ENCODE data around the gene WWOX. TPM values are rescaled to one million over a fixed set of nuclear protein-coding genes. Genes with fewer than 3 reads are reported as not detected.

The WWOX gene
- total and polyA plus RNA-seq, 2 of the 4 experiments (the other 2 are of a cell fraction), result 2.7 to 5.4 TPM

DNA sequence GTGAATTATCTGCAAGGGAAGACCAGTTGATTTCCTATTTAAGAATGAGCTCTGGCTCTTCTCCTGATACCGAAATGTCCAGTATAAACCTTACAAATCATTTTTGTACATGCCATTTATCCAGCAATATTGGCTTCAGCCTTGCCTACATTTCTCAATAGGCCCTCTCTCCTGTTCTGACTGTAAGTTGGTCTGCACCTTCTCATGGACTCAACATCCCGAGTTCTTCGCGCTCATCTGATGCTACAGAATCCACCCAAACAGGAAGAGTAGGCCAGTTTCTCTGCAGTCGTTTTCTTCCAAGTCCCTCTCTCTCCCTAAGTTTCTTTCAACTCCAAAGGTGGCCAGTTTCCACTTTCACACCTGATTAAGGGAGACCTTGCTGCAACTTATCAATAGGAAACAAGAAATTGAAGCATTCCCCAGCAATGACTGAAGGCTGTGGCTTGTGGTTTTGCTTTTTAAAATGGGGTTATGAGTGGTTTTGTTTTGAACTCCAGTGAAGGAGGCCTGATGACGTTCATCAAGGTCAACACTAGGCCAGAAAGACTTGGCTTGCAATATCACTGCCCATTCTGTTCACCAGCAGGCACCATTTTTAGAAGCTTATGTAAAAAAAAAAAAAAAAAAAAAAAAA lies 1118.0 kb downstream of the WWOX start:
- in situ Hi-C loops (cut with MboI; ENCODE audit: low sequenced_read_pairs), result no loop called here

More for the DNA sequence above, 1118.0 kb downstream of the WWOX start:
- H3K14ac ChIP-seq (replicated peaks; ENCODE audit: low read depth, low read length), result no peak overlapping the region
- H2AFZ ChIP-seq (replicated peaks; ENCODE audit: low read length, poor library complexity), result no peak overlapping the region
- no peak overlapping the region for H4K91ac ChIP-seq (ENCODE audit: insufficient read depth, low read depth, low read length)
- H3K4me3 ChIP-seq (ENCODE audit: insufficient read depth, low read depth, low read length), result no peak overlapping the region
- no peaks in the 10 kb centered on the region for H3K36me3 ChIP-seq (ENCODE audit: control insufficient read depth, insufficient read depth, low read length)
- TF ChIP-seq, protein P1, sequence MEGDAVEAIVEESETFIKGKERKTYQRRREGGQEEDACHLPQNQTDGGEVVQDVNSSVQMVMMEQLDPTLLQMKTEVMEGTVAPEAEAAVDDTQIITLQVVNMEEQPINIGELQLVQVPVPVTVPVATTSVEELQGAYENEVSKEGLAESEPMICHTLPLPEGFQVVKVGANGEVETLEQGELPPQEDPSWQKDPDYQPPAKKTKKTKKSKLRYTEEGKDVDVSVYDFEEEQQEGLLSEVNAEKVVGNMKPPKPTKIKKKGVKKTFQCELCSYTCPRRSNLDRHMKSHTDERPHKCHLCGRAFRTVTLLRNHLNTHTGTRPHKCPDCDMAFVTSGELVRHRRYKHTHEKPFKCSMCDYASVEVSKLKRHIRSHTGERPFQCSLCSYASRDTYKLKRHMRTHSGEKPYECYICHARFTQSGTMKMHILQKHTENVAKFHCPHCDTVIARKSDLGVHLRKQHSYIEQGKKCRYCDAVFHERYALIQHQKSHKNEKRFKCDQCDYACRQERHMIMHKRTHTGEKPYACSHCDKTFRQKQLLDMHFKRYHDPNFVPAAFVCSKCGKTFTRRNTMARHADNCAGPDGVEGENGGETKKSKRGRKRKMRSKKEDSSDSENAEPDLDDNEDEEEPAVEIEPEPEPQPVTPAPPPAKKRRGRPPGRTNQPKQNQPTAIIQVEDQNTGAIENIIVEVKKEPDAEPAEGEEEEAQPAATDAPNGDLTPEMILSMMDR (conservative IDR thresholded peaks at IDR 0.05; ENCODE audit: low read depth, low read length), result no peak
- TF ChIP-seq RFX5 (IDR thresholded peaks at IDR 0.05; ENCODE audit: low read depth, low read length), result no peak
- TF ChIP-seq MXI1 (IDR thresholded peaks at IDR 0.05; ENCODE audit: borderline replicate concordance, low read depth, low read length), result no peak
- TF ChIP-seq RAD21 (IDR thresholded peaks at IDR 0.05; ENCODE audit: low read length), result no peak
- no peak for TF ChIP-seq POLR2A (IDR thresholded peaks at IDR 0.05; ENCODE audit: low read depth, low read length)
- TF ChIP-seq FOS (IDR thresholded peaks at IDR 0.05; ENCODE audit: low read depth, low read length), result no peak
- no peak for TF ChIP-seq RCOR1 (IDR thresholded peaks at IDR 0.05; ENCODE audit: insufficient replicate concordance, low read length)
- TF ChIP-seq, protein P2, sequence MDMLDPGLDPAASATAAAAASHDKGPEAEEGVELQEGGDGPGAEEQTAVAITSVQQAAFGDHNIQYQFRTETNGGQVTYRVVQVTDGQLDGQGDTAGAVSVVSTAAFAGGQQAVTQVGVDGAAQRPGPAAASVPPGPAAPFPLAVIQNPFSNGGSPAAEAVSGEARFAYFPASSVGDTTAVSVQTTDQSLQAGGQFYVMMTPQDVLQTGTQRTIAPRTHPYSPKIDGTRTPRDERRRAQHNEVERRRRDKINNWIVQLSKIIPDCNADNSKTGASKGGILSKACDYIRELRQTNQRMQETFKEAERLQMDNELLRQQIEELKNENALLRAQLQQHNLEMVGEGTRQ (IDR thresholded peaks at IDR 0.05; ENCODE audit: low read depth, low read length), result no peak
- TF ChIP-seq CHD1 (IDR thresholded peaks at IDR 0.05; ENCODE audit: low read depth, low read length), result no peak
- no peak for TF ChIP-seq CEBPB (IDR thresholded peaks at IDR 0.05; ENCODE audit: low read depth, low read length)
- TF ChIP-seq, protein P3, sequence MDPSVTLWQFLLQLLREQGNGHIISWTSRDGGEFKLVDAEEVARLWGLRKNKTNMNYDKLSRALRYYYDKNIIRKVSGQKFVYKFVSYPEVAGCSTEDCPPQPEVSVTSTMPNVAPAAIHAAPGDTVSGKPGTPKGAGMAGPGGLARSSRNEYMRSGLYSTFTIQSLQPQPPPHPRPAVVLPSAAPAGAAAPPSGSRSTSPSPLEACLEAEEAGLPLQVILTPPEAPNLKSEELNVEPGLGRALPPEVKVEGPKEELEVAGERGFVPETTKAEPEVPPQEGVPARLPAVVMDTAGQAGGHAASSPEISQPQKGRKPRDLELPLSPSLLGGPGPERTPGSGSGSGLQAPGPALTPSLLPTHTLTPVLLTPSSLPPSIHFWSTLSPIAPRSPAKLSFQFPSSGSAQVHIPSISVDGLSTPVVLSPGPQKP (IDR thresholded peaks at IDR 0.05; ENCODE audit: borderline replicate concordance, low read depth, low read length), result no peak
- TF ChIP-seq BHLHE40 (IDR thresholded peaks at IDR 0.05; ENCODE audit: low read depth, low read length), result no peak
- no peak for TF ChIP-seq NFE2L2 (IDR thresholded peaks at IDR 0.05; ENCODE audit: low read depth, low read length)
- no peak for TF ChIP-seq SMC3 (IDR thresholded peaks at IDR 0.05; ENCODE audit: low read depth, low read length)
- TF ChIP-seq MAZ (IDR thresholded peaks at IDR 0.05; ENCODE audit: borderline replicate concordance, low read depth, low read length), result no peak
- no peaks in the 10 kb centered on the region for H3K79me1 ChIP-seq (ENCODE audit: low read depth in 1 of 2, low read length in 2 of 2)
- ATAC-seq (ENCODE audit: low read depth) (no peak), DNase-seq (no peak)
- no peak overlapping the region for H3K23ac ChIP-seq (ENCODE audit: low read depth, low read length)
- no peak overlapping the region for H2AK9ac ChIP-seq (replicated peaks; ENCODE audit: low read depth, low read length, poor library complexity)
- no peak overlapping the region for H3K4ac ChIP-seq (ENCODE audit: low read depth, low read length)
- H3K9ac ChIP-seq (ENCODE audit: low read depth, low read length), result no peak overlapping the region
- H3K9me3 ChIP-seq (ENCODE audit: control insufficient read depth, insufficient read depth, low read length), result peaks cover 18% of the 10 kb centered on the region
- BruUV-seq (replicated peaks), result no TSS peak
- POLR2A ChIA-PET (ENCODE audit: unreplicated experiment), result no interaction called here
- no peaks in the 10 kb centered on the region for H4K20me1 ChIP-seq (ENCODE audit: insufficient read depth, low read length)
- no peak overlapping the region for H4K5ac ChIP-seq (ENCODE audit: low read depth, low read length)
- no peak overlapping the region for H3K4me2 ChIP-seq (ENCODE audit: low read depth, low read length)
- no peak overlapping the region for H2BK5ac ChIP-seq (ENCODE audit: low read depth, low read length, poor library complexity, severe bottlenecking)
- H2BK15ac ChIP-seq (ENCODE audit: low read depth, low read length), result no peak overlapping the region
- no peak overlapping the region for H3K27ac ChIP-seq (ENCODE audit: insufficient read depth, low read length)
- no peak overlapping the region for H4K8ac ChIP-seq (ENCODE audit: low read depth in 2 of 2, low read length in 2 of 2)
- no peak overlapping the region for H2BK20ac ChIP-seq (ENCODE audit: low read depth, low read length)
- H3K4me1 ChIP-seq (ENCODE audit: control insufficient read depth, insufficient read depth, low read length), result no peaks in the 10 kb centered on the region
- no peaks in the 10 kb centered on the region for H3K27me3 ChIP-seq (ENCODE audit: control insufficient read depth, insufficient read depth, low read length)
- H2AK5ac ChIP-seq (ENCODE audit: low read depth, low read length), result no peak overlapping the region
- WGBS, 2 experiments (ENCODE audit: extremely low coverage in 2 of 2, insufficient read length in 1 of 2), result 64% methylated on average over 4 of the region's 6 CpGs; no CpG with 5 or more reads in 1 of the 2 experiments
- no peak overlapping the region for H3K56ac ChIP-seq (ENCODE audit: extremely low read depth, insufficient read depth, low read length)
- dilution Hi-C loops (cut with HindIII; ENCODE audit: low sequenced_read_pairs, unreplicated experiment), result no loop called here
- CTCF ChIA-PET, result no interaction called here
- no peak overlapping the region for H3K18ac ChIP-seq (ENCODE audit: low read depth, low read length)
- H3K9me1 ChIP-seq (ENCODE audit: insufficient read depth, low read length), result no peaks in the 10 kb centered on the region
- H2BK120ac ChIP-seq (ENCODE audit: low read depth, low read length), result no peak overlapping the region
- intact Hi-C loops (cut with micrococcal nuclease), result no loop called here
